Esophagus muscularis mucosa (tissue), 3 donors: ENCODE measurements around the gene ARID2.
A peak's percentile ranks its signal among the peaks of the same experiment; 100 is the strongest.

Experiments used
- CTCF ChIP-seq, 3 experiments: fragments of 200-600 bp in 2 of 3; fragments of 450-650 bp in 1 of 3; sonication (generic) in 2 of 3; IDR thresholded peaks; one replicate each; pipeline ENCODE4 v1.5.1; 2017 to 2019; ENCODE audit warnings: antibody characterized with exemption in 3 of 3, mild to moderate bottlenecking in 2 of 3, moderate library complexity in 1 of 3
- POLR2A ChIP-seq: fragments of 450-650 bp; IDR thresholded peaks from one replicate; pipeline ENCODE4 v1.6.1; 2017; ENCODE audit warnings: antibody characterized with exemption, moderate library complexity, mild to moderate bottlenecking, low read depth
- POLR2AphosphoS5 ChIP-seq, 2 donors: sonication (generic); formaldehyde crosslinking; IDR thresholded peaks; one replicate each; pipeline ENCODE4 v1.6.1; 2017; ENCODE audit warnings: antibody characterized with exemption in 2 of 2

DNA sequence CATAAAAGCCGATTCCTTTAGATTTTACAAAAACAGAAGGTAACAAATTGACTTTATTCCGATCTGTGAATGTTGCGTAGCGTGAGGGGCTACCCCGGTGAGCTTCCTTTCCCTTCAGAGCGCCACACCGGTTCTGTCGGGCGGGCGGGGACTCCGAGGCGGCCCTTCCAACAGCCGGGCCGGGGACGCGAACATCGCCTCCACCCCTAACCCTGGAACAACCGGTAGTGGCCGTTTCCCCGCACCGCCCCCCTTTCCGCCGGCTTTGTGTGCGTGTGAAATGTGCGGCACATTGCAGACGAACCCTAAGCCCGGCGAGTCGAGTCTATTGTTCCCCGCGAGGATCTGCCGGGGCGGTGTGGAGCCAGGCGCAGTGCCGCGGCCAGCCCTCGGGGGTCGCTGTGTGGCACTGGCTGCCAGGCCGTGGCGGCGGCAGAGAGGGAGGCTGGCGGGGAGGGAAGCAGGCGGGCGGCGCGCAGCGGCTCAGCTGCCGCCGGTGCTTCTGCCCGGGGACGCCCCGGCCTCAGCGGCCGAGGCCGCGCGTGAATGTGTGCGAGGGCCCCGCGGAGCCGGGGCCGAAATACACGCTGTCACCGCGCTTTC lies 775 bp upstream of the ARID2 start:
- TF ChIP-seq POLR2A = peak; percentile 81
- peak; percentile 93 to 97 for TF ChIP-seq POLR2AphosphoS5 (IDR thresholded peaks at IDR 0.05)
- peak; percentile 91 to 100 (median 92) for TF ChIP-seq CTCF (IDR thresholded peaks at IDR 0.05)
